PC-9 (cell line): ENCODE results near the gene NKRF.
"Not testable (repeated sequence)": the region's sequence is repeated elsewhere in the genome, so short reads cannot be mapped to it uniquely, and the experiment has no call there.

ENCODE experiments used
- CTCF ChIP-seq: fragments of 200-600 bp; sonication (generic); conservative IDR thresholded peaks from 2 replicates; pipeline ENCODE4 v1.6.1; 2017; ENCODE audit warnings: mixed run types, antibody characterized with exemption, mild to moderate bottlenecking, moderate library complexity
- EZH2 ChIP-seq: fragments of 200-600 bp; sonication (generic); IDR thresholded peaks from 2 replicates; pipeline ENCODE4 v1.8.0; 2017; ENCODE audit warnings: antibody characterized with exemption, low read depth

DNA sequence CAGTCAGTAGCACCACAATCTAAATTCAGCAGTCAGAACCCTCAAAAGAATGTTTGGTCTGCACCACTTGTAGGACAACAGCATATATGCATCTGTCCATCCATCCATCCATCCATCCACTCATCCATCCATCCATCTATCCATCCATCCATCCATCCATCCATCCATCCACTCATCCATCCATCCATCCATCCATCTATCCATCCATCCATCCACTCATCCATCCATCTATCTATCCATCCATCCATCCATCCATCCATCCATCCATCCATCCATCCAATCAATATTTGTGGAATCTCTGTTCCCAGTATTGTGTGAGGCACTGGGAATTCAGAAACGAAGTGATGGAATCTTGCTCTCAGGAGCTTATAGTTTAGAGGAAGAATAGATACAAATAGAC is 31.2 kb upstream of the NKRF start:
- TF ChIP-seq EZH2, CTCF: not testable (repeated sequence)
